PC-9 (cell line): ENCODE results near the gene NF1.

ENCODE experiments used
- CTCF ChIP-seq: fragments of 200-600 bp; sonication (generic); conservative IDR thresholded peaks from 2 replicates; pipeline ENCODE4 v1.6.1; 2017; ENCODE audit warnings: mixed run types, antibody characterized with exemption, mild to moderate bottlenecking, moderate library complexity
- EZH2 ChIP-seq: fragments of 200-600 bp; sonication (generic); IDR thresholded peaks from 2 replicates; pipeline ENCODE4 v1.8.0; 2017; ENCODE audit warnings: antibody characterized with exemption, low read depth

DNA sequence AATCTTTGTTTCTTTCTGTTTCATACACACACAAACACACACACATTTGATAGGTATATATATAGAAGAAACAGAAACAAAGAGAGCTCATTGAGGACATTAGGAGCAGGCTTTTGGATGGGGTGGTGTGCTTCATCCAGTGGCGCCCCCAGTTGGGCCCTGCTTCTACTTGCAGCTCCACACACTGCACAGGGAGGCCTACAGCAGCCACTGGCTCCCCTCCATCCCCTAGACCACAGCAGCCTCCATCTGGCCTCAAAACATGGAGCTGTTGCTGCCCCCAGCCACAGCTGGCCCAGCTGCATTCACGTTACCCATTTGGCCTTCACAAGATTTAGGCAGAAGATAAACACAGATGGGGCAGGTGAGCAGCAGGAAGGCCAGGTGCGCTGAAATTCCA lies 33.1 kb upstream of the NF1 start:
- no peak for TF ChIP-seq CTCF
- no peak for TF ChIP-seq EZH2
